ENCODE data around the gene ATP6V0A1. TPM values are rescaled to one million over a fixed set of nuclear protein-coding genes. Genes with fewer than 3 reads are reported as not detected.

Gene ATP6V0A1
- total RNA-seq, 2 experiments from 2014 or later = 10.4 to 14.4 TPM

DNA sequence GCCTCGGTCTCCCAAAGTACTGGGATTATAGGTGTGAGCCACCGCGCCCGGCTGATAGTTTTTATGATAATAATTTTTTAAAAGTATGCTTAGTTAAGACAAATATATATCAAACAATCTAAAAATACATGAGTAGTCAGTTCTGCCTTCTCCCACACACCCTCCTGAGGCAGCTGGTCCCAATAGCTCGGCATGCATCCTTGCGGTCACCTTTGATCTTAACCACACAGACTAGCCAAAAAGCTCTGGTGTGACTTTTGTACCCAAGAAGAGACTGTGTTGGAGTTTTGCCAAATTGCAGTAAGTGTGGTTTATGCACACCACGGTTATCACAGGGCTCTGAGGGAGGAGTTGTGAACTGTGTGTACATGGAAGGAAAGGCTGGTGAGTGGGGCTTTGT, 25.6 kb downstream of the ATP6V0A1 start:
- H3K27me3 ChIP-seq (ENCODE audit: control insufficient read depth in 1 of 2, insufficient read depth in 2 of 2, low read length in 2 of 2) = no peaks in the 10 kb centered on the region
- Mint-ChIP-seq H3K27me3 (no peaks in the 10 kb centered on the region), H3K4me3 (peak overlapping the region; percentile 52), H3K27ac (peak overlapping the region; percentile 32), H3K4me1 (ENCODE audit: low read depth) (peaks cover 39% of the 10 kb centered on the region), H3K36me3 (ENCODE audit: low read depth) (peaks cover 39% of the 10 kb centered on the region), H3K9me3 (no peaks in the 10 kb centered on the region)
- no peaks in the 10 kb centered on the region for H3K36me3 ChIP-seq (ENCODE audit: insufficient read depth, low read length)
- intact Hi-C loops (cut with DNase I, micrococcal nuclease) = loop anchor here in 1 of 2 experiments (2.0 to 10.0 kb wide), 2 partner anchors 26 to 50 kb away; partner anchors contain the start of gene ATP6V0A1
- ATAC-seq (ENCODE audit: poor library complexity) (peak; percentile 95), DNase-seq (peak; percentile 33 to 94 (median 50))
- POLR2A ChIA-PET = interaction anchor here (0.6 to 0.8 kb wide), 2 partner anchors 96 to 236 kb away, joined by 3 read pairs; partner anchors contain the start of gene STAT3
- CTCF ChIA-PET = no interaction called here
- H3K4me3 ChIP-seq (ENCODE audit: low read length) = peak overlapping the region; percentile 10
- peaks cover 33% of the 10 kb centered on the region for H3K4me1 ChIP-seq (ENCODE audit: insufficient read depth, low read length)
- no peak overlapping the region for H3K27ac ChIP-seq (ENCODE audit: low read depth in 1 of 2, low read length in 2 of 2)
- H3K9me3 ChIP-seq (ENCODE audit: control insufficient read depth in 1 of 2, insufficient read depth in 1 of 2, low read length in 2 of 2) = no peaks in the 10 kb centered on the region
- no peak for TF ChIP-seq CTCF (IDR thresholded peaks at IDR 0.05)

DNA sequence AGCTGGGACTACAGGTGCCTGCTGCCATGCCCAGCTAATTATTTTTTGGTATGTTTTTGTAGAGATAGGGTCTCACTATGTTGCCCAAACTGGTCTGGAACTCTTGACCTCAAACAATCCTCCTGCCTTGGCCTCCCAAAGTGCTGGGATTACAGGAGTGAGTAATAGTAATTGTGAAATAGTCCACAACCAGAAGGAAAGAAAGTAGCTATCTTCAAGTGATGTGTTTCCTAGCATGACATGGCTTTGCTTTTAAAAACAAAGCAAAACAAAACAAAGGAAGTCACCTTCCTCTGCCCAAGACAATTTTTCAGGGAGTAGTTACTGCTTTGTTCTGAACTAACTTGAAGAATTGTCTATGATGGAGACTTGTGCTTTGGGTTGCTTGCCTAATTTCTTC, 27.0 kb downstream of the ATP6V0A1 start:
- no peaks in the 10 kb centered on the region for H3K27me3 Mint-ChIP-seq
- H3K4me3 ChIP-seq (ENCODE audit: low read length) = no peak overlapping the region
- ChIA-PET CTCF (no interaction called here), POLR2A (interaction anchor here (1.4 kb wide), 1 partner anchor 97 kb away, joined by 5 read pairs; the partner anchor contains the start of gene STAT3)
- no peak overlapping the region for H3K27ac Mint-ChIP-seq
- no peak for TF ChIP-seq CTCF (IDR thresholded peaks at IDR 0.05)
- H3K4me3 Mint-ChIP-seq = no peak overlapping the region
- no peaks in the 10 kb centered on the region for H3K9me3 ChIP-seq (ENCODE audit: control insufficient read depth in 1 of 2, insufficient read depth in 1 of 2, low read length in 2 of 2)
- no peaks in the 10 kb centered on the region for H3K27me3 ChIP-seq (ENCODE audit: control insufficient read depth in 1 of 2, insufficient read depth in 2 of 2, low read length in 2 of 2)
- peaks cover 3% of the 10 kb centered on the region for H3K36me3 ChIP-seq (ENCODE audit: insufficient read depth, low read length)
- intact Hi-C loops (cut with DNase I, micrococcal nuclease) = loop anchor here in 1 of 2 experiments (2.0 to 10.0 kb wide), 2 partner anchors 27 to 51 kb away; partner anchors contain the start of gene ATP6V0A1
- peaks cover 46% of the 10 kb centered on the region for H3K4me1 Mint-ChIP-seq (ENCODE audit: low read depth)
- H3K9me3 Mint-ChIP-seq = no peaks in the 10 kb centered on the region
- peaks cover 33% of the 10 kb centered on the region for H3K4me1 ChIP-seq (ENCODE audit: insufficient read depth, low read length)
- no peak overlapping the region for H3K27ac ChIP-seq (ENCODE audit: low read depth in 1 of 2, low read length in 2 of 2)
- peaks cover 34% of the 10 kb centered on the region for H3K36me3 Mint-ChIP-seq (ENCODE audit: low read depth)
- no peak for ATAC-seq (ENCODE audit: poor library complexity)
- DNase-seq = no peak

DNA sequence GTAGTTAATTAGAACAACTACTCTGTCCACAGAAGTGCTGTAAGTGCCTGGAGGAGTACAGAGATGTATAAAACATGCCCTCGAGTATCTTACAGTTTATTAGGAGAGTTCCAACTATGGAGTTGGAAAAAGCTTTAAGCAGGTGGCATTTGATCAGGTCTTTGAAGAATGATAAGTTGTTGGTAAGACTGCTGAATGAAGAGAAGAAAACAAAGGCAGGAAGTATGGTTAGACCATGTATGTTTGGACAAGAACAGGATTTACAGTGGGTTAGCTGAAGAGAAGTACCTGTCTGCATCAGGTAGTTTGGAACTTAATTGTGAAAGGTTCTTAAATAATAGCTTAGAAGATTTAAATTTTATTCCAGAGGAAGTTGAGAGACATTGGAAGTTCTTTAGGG, 29.4 kb downstream of the ATP6V0A1 start:
- H3K4me1 Mint-ChIP-seq (ENCODE audit: low read depth) = peaks cover 46% of the 10 kb centered on the region
- peaks cover 3% of the 10 kb centered on the region for H3K36me3 ChIP-seq (ENCODE audit: insufficient read depth, low read length)

More for the DNA sequence above, 29.4 kb downstream of the ATP6V0A1 start:
- ATAC-seq (ENCODE audit: poor library complexity) (no peak), DNase-seq (peak in 1 of 14 experiments; percentile 5)
- Histone ChIP-seq H3K4me3 (ENCODE audit: low read length) (no peak overlapping the region), H3K9me3 (ENCODE audit: control insufficient read depth in 1 of 2, insufficient read depth in 1 of 2, low read length in 2 of 2) (no peaks in the 10 kb centered on the region), H3K4me1 (ENCODE audit: insufficient read depth, low read length) (peaks cover 33% of the 10 kb centered on the region), H3K27me3 (ENCODE audit: control insufficient read depth in 1 of 2, insufficient read depth in 2 of 2, low read length in 2 of 2) (no peaks in the 10 kb centered on the region), H3K27ac (ENCODE audit: low read depth in 1 of 2, low read length in 2 of 2) (no peak overlapping the region)
- no peaks in the 10 kb centered on the region for H3K27me3 Mint-ChIP-seq
- H3K36me3 Mint-ChIP-seq (ENCODE audit: low read depth) = peaks cover 34% of the 10 kb centered on the region
- CTCF ChIA-PET = interaction anchor here (1.1 kb wide), 1 partner anchor 46 kb away, joined by 3 read pairs; no protein-coding TSS in a partner anchor
- intact Hi-C loops (cut with DNase I, micrococcal nuclease) = loop anchor here in 1 of 2 experiments (10.0 kb wide), 1 partner anchor 53 kb away; no protein-coding TSS in a partner anchor
- POLR2A ChIA-PET = interaction anchor here (0.5 to 1.2 kb wide), 3 partner anchors 28 to 145 kb away, joined by 3 read pairs; no protein-coding TSS in a partner anchor
- TF ChIP-seq CTCF (IDR thresholded peaks at IDR 0.05) = no peak
- H3K4me3 Mint-ChIP-seq = no peak overlapping the region
- H3K9me3 Mint-ChIP-seq = no peaks in the 10 kb centered on the region
- no peak overlapping the region for H3K27ac Mint-ChIP-seq
